Peyer's patch (tissue), 4 donors: ENCODE data around the gene NFATC3.
"Not testable (repeated sequence)": the region's sequence is repeated elsewhere in the genome, so short reads cannot be mapped to it uniquely, and the experiment has no call there.

Source experiments
- CTCF ChIP-seq, 6 experiments: fragments of 450-650 bp in 4 of 6; fragments of 200-600 bp in 2 of 6; sonication (generic) in 1 of 6; IDR thresholded peaks; one replicate each; pipeline ENCODE4 v1.5.1; 2017 to 2019; ENCODE audit warnings: antibody characterized with exemption in 6 of 6, mild to moderate bottlenecking in 3 of 6, moderate library complexity in 1 of 6
- POLR2A ChIP-seq, 2 donors: fragments of 450-650 bp; IDR thresholded peaks; one replicate each; pipeline ENCODE4 v1.5.1; 2017; ENCODE audit warnings: antibody characterized with exemption in 2 of 2, mild to moderate bottlenecking in 2 of 2, moderate library complexity in 2 of 2

DNA sequence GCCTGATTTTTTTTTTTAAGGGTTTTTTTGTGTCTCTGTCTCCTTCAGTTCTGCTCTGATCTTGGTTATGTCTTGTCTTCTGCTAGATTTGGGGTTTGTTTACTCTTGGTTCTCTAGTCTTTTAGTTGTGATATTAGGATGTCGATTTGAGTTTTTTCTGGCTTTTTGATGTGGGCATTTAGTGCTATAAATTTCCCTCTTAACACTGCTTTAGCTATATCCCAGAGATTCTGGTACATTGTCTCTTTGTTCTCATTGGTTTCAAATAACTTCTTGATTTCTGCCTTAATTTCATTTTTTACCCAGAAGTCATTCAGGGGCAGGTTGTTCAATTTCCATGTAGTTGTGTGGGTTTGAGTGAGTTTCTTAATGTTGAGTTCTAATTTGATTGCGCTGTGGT lies 25.4 kb downstream of the NFATC3 start:
- TF ChIP-seq POLR2A, CTCF (IDR thresholded peaks at IDR 0.05): not testable (repeated sequence)
